Left lung (tissue), 10 donors: ENCODE data around the gene FN1. TPM values are rescaled to one million over a fixed set of nuclear protein-coding genes. Genes with fewer than 3 reads are reported as not detected.

Experiments used
- ATAC-seq: fragments of 200-7000 bp; cut with Tn5 transposase; one replicate; pipeline ENCODE4 v1.9.1; 2020; ENCODE audit warnings: moderate library complexity
- DNase-seq, 4 donors: peaks; one replicate each; pipeline ENCODE4 v3.0.0-alpha.2; 2013 to 2020
- H3K27ac ChIP-seq, 2 donors: fragments of 200-600 bp; sonication (generic) in 1 of 2; one replicate each; pipeline versions ENCODE4 v1.5.0 to v1.8.0; 2020 to 2021
- H3K27me3 ChIP-seq, 2 donors: fragments of 200-600 bp; sonication (generic) in 1 of 2; one replicate each; pipeline versions ENCODE4 v1.5.0 to v1.8.0; 2020 to 2021
- H3K36me3 ChIP-seq, 2 donors: fragments of 200-600 bp; sonication (generic) in 1 of 2; one replicate each; pipeline versions ENCODE4 v1.5.0 to v1.8.0; 2020 to 2021
- H3K4me1 ChIP-seq, 2 donors: fragments of 200-600 bp; one replicate each; pipeline ENCODE4 v1.8.0; 2021
- H3K4me3 ChIP-seq, 2 donors: fragments of 200-600 bp; sonication (generic) in 1 of 2; one replicate each; pipeline versions ENCODE4 v1.5.0 to v1.8.0; 2020 to 2021; ENCODE audit warnings: mild to moderate bottlenecking in 1 of 2
- H3K9me3 ChIP-seq, 2 donors: fragments of 200-600 bp; sonication (generic) in 1 of 2; one replicate each; pipeline versions ENCODE4 v1.5.0 to v1.8.0; 2020 to 2021
- CTCF ChIP-seq, 2 donors: fragments of 200-600 bp; sonication (generic) in 1 of 2; IDR thresholded peaks; one replicate each; pipeline versions ENCODE4 v1.5.0 to v1.8.0; 2021; ENCODE audit warnings: antibody characterized with exemption in 2 of 2
- intact Hi-C, 2 donors: fragments of 100-400 bp; cut with DNase I; formaldehyde crosslinking; loops; one replicate each; pipeline versions ENCODE4 v1.11.2 to v1.14.2; 2022
- polyA plus RNA-seq, 6 donors: library from polyadenylated mRNA; unstranded; fragments of 120-200 nt; gene quantifications; one replicate each; pipeline ENCODE4 v1.2.1, GENCODE V29; 2013; ENCODE audit not compliant: insufficient read length in 6 of 6
- total RNA-seq, 2 donors: library from RNA; stranded (reverse); fragmentation: NEBNext Ultra II Directional; extraction: Animal tissue kit (Norgen Biotek cat#: 25700); gene quantifications; one replicate each; pipeline ENCODE4 v1.2.1, GENCODE V29; 2021
- donor health status: DM: no; HTN: yes; CAD: no.
- donor health status: DM: no; HTN: no; CAD: no.

The FN1 gene
- total and polyA plus RNA-seq, 8 donors: 1,663 to 3,073 (median 1,855) TPM

DNA sequence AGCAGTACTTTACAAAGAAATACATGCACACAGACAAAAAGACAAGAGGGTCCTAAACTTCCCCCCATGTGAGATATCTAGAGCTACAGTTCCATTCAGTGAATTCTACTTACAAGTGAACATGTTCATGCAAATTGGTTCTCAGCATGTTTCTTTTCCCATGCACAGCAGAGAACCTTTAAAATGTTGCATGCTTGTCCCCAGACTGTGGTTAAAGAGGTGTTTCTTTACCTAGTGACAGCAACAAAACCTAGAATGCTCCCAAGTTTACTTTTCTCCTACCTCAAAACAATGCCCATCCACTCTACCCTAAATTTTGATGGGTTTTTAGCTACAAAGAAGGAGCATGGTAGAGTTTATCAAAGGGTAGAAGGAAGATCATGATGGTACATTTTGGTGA is 43.7 kb downstream of the FN1 start:
- Histone ChIP-seq H3K4me3 (no peak overlapping the region), H3K4me1 (peaks cover 0 to 7% of the 10 kb centered on the region in 2 donors), H3K36me3 (peaks cover 0 to 40% of the 10 kb centered on the region in 2 donors), H3K27me3 (no peaks in the 10 kb centered on the region), H3K27ac (no peak overlapping the region), H3K9me3 (no peaks in the 10 kb centered on the region)
- ATAC-seq (no peak), DNase-seq (no peak)
- intact Hi-C loops: no loop called here
- no peak for TF ChIP-seq CTCF (IDR thresholded peaks at IDR 0.05)

- ATAC-seq: no peak
- intact Hi-C loops: no loop called here
- no peak for DNase-seq
Observed at GRCh38 chr2:215391531-215391930, 44.3 kb downstream of the FN1 start.

GRCh38 chr2:215390550-215390913 is 45.3 kb downstream of the FN1 start:
- ATAC-seq: no peak
- no peak overlapping the region for H3K27ac ChIP-seq
- no peak for DNase-seq
- H3K36me3 ChIP-seq: peaks cover 0 to 44% of the 10 kb centered on the region in 2 donors
- H3K27me3 ChIP-seq: no peaks in the 10 kb centered on the region
- H3K4me1 ChIP-seq: no peaks in the 10 kb centered on the region
- H3K9me3 ChIP-seq: no peaks in the 10 kb centered on the region
- TF ChIP-seq CTCF (IDR thresholded peaks at IDR 0.05): no peak
- H3K4me3 ChIP-seq: no peak overlapping the region
- intact Hi-C loops: no loop called here

More at GRCh38 chr2:215391531-215391930, 44.3 kb downstream of the FN1 start:
- no peak for TF ChIP-seq CTCF (IDR thresholded peaks at IDR 0.05)
- Histone ChIP-seq H3K36me3 (peaks cover 0 to 39% of the 10 kb centered on the region in 2 donors), H3K27ac (no peak overlapping the region), H3K4me3 (no peak overlapping the region), H3K4me1 (peaks cover 0 to under 1% of the 10 kb centered on the region in 2 donors), H3K27me3 (no peaks in the 10 kb centered on the region), H3K9me3 (no peaks in the 10 kb centered on the region)

DNA sequence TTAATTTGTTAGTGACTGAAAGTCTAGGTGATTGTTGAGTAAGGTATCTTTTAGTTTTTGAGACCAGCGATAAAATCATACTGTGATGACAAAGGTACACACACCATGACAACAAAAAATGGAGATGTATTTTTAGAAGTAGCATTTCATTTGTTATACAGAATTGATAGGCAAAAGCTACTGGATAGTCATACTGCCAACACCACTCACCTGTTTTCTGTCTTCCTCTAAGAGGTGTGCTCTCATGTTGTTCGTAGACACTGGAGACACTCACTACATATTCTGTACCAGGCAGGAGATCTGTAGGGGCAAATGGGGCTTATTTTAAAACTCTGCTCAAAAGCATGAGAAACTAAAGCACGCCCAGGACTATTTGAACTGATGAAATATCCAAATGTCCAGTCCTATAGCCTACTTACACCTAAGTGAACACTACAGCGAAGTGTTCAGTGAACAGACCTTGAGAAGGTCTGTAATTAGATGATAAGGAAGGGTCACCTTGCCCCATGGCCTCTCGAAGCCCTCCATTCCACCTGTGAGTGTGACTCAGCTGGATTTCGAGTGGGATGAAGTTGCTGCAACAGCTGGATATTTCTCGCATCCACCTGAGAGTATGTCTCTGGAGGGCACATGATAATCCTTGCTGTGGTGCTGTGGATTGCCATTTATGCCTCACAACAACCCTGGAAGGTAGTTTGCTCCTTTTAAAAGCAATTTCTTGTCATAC is 47.7 kb downstream of the FN1 start:
- intact Hi-C loops: no loop called here
- Histone ChIP-seq H3K9me3 (no peaks in the 10 kb centered on the region), H3K4me1 (no peaks in the 10 kb centered on the region), H3K27ac (no peak overlapping the region), H3K27me3 (no peaks in the 10 kb centered on the region), H3K36me3 (peaks cover 8 to 39% of the 10 kb centered on the region in 2 donors), H3K4me3 (no peak overlapping the region)
- no peak for TF ChIP-seq CTCF (IDR thresholded peaks at IDR 0.05)
- DNase-seq (no peak), ATAC-seq (no peak)

GRCh38 chr2:215386566-215386965 is 49.3 kb downstream of the FN1 start:
- DNase-seq: no peak
- no peak overlapping the region for H3K27ac ChIP-seq
- TF ChIP-seq CTCF (IDR thresholded peaks at IDR 0.05): no peak
- no peak overlapping the region for H3K4me3 ChIP-seq
- no peak for ATAC-seq
- H3K36me3 ChIP-seq: peaks cover 8 to 41% of the 10 kb centered on the region in 2 donors
- no peaks in the 10 kb centered on the region for H3K27me3 ChIP-seq
- no peaks in the 10 kb centered on the region for H3K9me3 ChIP-seq
- intact Hi-C loops: no loop called here
- H3K4me1 ChIP-seq: no peaks in the 10 kb centered on the region
